HG03045 (cell line): ENCODE results near the gene TRUB2.
"Not testable (repeated sequence)": the region's sequence is repeated elsewhere in the genome, so short reads cannot be mapped to it uniquely, and the experiment has no call there.

ENCODE experiments used
- ATAC-seq: cut with Tn5 transposase; IDR thresholded peaks from one replicate; pipeline ENCODE4 v1.9.1; 2021; ENCODE audit warnings: mild to moderate bottlenecking, moderate library complexity; ENCODE audit not compliant: unreplicated experiment

The TRUB2 gene

DNA sequence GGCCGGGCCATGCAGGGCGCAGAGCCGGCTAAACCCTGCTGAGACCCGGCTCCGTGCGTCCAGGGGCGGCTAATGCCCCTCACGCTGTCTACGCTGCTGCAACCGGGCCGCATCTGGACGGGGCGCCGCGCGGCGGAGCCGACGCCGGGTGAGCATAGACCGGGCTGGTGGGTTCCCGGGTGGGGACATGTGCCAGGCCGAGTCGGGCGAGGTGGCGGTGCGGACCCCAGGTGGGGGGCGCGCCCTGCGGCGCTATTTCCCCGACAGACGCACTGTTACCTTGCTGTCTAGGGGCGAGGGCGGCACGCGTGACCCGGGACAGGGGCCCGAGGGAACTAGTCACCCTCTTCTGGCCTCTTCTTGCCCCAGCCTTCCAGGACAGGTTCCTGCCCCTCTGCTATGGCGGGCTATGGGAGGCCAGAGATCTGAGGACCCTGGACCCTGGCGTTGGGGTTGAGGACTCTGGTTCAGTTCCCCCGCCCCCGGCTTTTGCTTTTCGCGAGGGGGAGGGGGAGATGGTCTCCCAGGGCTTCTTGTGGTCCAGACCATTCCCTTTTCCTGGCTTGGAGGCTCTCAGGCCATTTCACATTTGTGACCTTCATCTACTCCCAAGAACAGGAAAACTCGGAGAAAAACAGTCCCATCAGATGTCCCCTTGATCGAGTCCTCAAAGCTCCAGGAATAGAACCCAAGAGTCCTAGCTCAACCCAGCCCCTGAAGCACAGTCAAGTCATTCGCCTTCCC is 18.6 kb upstream of the TRUB2 start:
- peak; percentile 36 for ATAC-seq

- peak; percentile 77 for ATAC-seq
Measured at GRCh38 chr9:128339761-128340690, 17.8 kb upstream of the TRUB2 start, which contains the start of gene SLC27A4. TSS of gene SLC27A4 (plus strand) at chr9:128340527. CDS start at chr9:128343133, 2,606 bp downstream.

DNA sequence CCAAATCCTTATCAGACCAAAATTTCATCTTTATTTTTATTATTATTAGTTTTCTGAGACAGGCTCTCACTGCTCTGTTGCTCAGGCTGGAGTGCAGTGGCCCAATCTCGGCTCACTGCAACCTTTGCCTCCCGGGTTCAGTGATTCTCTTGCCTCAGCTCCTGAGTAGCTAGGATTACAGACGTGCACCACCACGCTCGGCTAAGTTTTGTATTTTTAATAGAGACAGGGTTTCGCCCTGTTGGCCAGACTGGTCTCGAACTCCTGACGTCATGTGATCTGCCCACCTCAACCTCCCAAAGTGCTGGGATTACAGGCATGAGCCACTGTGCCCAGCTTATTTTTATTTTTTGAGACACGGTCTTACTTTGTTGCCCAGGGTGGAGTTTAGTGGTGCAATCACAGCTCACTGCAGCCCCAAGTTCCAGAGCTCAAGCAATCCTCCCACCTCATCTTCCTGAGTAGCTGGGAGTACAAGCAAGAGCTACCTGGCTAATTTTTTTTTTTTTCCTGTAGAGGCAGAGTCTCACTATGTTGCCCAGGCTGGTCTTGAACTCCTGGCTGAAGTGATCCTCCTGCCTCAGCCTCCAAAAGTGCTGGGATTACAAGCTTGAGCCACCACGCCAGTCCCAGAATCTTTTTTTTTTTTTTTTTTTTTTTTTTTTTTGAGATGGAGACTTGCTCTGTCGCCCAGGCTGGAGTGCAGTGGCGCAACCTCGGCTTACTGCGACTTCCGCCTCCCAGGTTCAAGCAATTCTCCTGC is 16.8 kb upstream of the TRUB2 start:
- not testable (repeated sequence) for ATAC-seq

DNA sequence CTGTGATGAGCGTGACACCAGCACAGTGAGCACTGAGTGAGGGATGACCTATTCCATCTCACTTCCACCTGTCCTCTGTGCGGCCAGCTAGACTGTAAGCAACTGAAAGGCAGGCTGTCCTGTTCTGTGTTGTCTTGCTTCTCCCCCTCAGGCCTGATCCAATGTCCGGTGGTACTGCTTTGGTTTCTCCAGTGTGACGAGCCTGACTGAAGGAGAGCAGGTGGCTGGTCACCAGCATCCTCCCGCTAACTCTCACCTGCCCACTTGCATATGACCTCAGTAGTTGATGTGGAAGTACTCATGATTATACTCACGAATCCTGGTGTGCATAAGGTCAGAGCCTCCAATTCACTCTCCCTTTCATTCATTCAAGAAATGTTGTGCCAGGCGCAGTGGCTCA is 15.7 kb upstream of the TRUB2 start:
- ATAC-seq = no peak

GRCh38 chr9:128335914-128336313 is 13.7 kb upstream of the TRUB2 start:
- no peak for ATAC-seq

- ATAC-seq = no peak
Measured at GRCh38 chr9:128335161-128335560, 12.9 kb upstream of the TRUB2 start.

DNA sequence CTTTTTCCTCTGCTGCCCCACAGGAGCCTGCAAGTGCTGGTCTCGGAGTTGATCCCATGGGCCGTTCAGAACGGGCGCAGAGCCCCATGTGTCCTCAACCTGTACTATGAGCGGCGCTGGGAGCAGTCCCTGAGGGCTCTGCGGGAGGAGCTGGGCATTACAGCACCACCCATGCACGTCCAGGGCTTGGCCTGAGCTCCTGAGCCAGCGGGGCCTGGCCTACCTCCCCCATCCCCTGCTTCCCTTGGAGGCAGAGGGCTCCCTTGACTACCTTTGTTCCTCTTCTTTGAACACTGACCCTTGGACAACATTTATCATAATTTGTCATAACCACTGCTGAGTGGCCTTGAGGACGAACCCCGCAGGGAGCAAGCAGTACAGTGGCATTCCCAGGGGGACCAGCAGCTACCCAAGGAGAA is 11.2 kb upstream of the TRUB2 start:
- ATAC-seq = no peak

DNA sequence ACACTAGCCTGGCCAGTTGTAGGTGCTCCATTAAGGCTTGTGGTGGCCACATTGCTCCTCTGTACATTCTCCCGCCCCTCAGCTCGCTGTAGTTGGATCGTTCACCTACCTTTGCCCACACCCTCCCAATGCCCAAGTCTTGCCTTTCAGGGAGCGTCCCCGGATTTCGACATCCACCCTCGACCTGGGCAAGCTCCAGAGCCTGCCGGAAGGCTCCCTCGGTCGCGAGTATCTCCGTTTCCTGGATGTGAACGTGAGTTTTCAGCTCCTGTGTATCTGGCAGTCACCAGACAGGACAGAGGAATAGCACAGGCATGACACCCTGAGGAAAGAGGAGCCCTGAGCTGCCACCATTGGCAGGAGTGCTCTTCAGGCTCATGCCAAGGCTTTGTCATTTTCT is 3.4 kb upstream of the TRUB2 start:
- ATAC-seq = no peak

GRCh38 chr9:128324401-128324800 is 2.2 kb upstream of the TRUB2 start:
- no peak for ATAC-seq

DNA sequence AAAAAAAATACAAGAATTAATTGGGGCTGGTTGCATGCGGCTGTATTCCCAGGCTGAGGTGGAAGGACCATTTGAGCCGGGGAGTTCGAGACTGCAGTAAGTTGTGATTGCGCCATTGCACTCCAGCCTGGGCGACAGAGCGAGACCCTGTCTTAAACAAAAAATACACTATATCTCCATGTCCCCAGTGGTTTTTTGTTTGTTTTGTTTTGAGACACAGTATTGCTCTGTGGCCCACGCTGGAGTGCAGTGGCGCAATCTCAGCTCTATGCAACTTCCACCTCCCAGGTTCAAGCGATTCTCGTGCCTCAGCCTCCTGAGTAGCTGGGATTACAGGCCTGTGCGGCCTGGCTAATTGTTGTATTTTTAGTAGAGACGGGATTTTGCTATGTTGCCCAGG is 1.5 kb upstream of the TRUB2 start:
- no peak for ATAC-seq

DNA sequence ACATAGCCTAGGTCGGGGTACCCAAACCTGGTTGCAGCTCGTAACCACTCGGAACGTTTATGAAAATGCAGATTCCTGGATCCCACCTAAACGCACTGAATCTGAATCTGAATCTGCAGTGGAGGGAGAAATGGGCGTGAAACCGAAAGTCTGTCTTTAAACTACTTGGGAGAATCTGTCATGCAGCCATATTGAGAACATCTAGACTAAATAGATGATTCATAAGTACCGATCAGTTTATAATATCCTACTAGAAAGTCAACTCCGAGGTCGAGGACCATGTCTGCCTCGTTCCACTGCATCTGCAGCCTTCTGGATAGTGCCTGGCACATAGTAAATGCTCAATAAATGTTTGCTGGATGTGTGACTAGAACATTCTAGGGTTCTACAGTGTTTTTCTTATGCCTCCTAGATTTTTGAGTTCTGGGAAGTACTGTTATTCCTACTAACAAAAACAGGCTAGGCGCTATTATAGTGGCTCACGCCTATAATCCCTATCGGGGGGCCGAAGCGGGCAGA is 1.0 kb upstream of the TRUB2 start:
- no peak for ATAC-seq

DNA sequence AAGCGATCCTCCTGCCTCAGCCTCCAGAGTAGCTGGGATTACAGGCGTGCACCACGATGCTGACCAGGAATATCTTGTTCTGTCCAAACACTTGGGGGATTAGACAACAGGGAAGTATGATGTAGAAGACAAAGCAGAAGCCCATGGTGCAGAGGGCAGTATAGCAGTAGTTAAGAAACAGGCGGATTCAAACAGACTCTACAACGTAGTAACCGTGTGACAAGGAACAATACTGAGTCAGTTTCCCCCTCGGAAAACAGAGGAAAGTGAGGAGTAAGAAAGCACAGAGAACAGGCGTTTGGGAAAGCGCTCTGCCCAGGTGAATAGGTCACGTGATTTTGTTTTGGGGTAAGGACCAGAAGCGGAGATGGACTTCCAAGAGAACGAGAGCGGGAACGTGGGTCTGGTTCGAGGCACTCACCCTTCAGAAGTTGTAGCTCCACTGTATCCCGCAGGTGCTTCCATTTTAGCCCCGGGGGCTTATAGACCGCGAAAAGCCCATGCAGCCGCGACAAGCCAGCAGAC is 306 bp downstream of the TRUB2 start:
- ATAC-seq = peak; percentile 5

DNA sequence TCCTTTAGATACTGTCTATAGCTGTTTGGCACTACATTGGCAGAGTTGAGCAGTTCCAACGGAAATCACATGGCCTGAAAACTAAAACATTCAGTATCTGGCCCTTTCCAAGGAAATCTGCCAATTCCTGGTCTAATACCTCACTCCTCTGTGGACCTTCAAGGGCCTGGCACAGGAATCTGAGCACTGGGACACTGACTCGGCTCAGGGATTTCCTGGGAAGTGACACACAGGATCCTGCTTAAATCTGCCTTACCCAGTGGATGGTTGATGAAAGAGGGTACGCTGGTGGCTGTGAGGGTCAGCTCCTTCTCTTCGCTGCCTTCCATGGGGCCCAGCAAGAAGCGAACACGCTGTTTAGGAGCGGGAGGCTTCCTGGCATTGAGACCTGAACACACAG is 904 bp downstream of the TRUB2 start:
- ATAC-seq = no peak

DNA sequence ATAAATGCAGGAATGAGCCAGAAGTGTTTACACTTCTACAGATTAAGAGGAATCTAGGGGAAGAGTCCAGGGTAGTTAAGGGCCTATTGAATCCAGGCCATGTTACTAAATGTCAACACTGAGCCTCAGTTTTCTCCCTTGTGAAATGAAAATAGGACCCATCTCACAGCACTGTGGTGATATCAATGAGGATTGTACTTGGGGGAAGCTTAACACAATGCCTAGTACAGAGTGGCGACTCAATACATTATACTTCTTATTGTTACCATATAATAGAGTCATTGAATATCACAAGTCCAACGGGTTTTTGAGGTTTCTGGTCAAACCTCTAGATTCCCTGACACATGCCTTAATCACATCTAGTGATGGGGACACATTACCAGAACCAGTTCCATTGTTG is 4.6 kb downstream of the TRUB2 start:
- no peak for ATAC-seq

DNA sequence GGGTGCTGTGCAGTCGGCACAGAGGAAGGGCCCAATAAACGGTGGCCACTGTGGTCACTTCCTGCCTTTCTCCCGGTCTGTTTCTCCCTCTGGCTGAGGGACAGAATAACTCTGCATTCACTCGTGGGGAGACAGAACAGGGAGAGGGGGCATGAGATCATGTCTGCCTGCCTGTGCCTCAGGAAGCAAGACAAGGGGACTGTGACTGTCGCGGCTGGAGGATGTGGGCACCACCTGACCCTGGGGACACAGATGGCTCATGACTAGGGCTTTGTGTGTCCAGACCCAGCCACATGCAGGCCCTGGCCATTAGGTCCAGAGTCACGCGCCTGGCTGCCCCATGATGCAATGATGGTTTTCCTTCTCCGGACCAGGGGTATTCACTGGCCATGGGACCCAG is 5.8 kb downstream of the TRUB2 start:
- ATAC-seq = no peak

DNA sequence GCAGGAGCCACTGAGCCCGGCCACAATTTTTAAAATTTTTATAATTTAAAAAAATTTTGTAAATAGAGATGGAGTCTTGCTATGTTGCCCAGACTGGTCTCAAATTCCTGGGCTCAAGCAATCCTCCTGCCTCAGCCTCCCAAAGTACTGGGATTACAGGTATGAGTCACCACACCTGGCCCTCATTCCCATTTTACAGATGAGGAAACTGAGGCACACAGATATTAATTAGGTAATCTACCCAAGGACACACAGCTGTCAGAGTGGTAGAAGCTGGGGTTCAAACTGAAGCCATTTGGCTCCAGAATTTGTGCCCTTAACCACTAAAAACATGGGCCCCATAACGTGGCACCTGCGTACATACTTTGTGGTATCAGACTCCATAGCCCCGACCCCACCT is 7.5 kb downstream of the TRUB2 start:
- no peak for ATAC-seq

DNA sequence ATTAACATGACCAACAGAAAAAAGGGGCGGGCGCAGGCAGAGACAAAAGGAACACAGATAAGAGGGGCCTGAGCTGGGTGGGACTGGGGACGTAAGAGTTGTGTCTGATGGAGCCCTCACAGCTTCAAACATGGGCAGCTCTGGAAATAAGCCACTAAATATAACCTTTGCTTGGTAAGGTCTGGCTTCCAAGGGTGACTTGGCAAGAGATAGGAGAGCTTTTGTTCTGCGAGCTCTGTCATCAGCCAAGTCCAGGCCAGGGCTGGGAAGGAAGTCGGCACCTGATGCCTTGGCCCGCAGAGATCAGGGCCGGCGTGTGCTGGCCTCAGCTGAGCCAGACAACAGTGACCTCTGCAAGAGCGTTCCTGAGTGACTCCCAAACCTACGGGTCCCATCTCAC is 11.8 kb downstream of the TRUB2 start:
- ATAC-seq = no peak

DNA sequence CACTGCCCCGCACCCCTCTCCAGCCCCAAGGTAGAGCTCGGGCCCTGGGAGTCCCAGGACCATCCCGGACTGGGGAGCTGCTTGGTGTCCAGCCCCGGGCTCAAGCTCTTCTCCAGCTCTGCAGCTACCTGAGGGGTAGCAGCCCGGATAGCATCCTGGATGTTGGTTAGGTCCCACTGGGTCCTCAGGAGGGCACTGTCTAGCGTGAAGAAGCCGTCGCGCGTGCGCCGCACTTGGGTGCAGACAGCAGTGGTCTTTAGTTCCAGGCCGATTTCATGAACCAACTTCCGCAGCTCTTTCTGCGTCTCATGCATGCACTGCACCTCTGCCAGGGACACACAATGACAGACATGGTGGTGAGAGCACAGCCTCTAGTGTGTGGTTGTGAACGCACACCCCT is 12.7 kb downstream of the TRUB2 start:
- ATAC-seq = no peak

DNA sequence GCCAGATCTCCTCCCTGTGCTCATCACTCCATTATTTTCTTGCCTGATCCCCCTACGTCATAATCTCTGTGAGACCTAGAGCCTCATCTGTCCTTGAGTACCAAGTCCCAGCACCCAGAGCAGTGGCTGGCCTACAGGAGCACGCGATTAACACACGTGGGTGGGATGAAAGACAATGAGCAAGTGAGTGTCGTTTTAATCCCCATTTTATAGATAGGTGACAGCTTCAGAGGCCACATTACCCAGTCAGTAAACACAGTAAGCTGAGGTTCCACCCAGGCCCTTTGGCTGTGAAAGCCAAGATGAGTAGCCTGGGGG is 17.3 kb downstream of the TRUB2 start:
- no peak for ATAC-seq

DNA sequence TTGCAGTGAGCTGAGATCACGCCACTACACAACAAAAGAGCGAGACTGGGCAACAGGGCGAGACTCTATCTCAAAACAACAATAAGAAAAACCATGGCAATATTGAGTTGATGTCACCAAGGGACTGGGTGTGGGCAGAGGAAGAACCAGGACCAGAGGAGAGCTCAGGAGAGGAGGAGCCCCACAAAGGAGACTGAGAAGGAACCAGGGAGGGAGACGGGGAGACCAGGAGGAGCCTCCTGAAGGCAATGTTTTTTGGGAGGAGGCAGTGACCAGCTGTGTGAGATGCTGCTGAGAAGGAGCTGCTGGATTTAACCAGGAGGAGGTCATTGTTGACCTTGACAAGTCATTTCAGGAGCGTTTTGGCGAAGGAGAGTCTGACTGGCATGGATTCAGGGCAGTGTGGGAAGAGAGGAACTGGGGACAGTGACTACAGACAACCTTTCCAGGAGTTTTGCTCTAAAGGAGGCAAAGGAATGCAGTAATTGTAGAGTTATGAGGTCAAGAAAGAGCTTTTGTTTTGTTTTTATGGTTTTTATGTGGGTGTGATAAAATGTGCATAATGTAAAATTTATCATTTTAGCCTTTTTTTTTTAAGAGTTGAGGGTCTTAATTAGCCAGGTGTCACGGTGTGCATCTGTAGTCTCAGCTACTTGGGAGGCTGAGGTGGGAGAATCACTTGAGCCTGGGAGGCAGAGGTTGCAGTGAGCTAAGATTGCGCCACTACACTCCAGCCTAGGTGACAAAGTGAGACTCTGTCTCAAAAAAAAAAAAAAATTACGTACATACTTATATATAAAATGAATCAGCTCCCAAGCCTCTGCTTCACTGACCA is 17.9 kb downstream of the TRUB2 start:
- ATAC-seq = no peak
